ENCODE data around the gene LFNG.

GRCh38 chr7:2568521-2569223, 49.1 kb downstream of the LFNG start:
- TF ChIP-seq CTCF (IDR thresholded peaks at IDR 0.05) = no peak
- TF ChIP-seq POLR2AphosphoS5 (IDR thresholded peaks at IDR 0.05; ENCODE audit: low read depth, low read length) = no peak
